NCI-H1694 (cell line): Measurements from ENCODE around the gene CFAP73.
"Not testable (repeated sequence)": the region's sequence is repeated elsewhere in the genome, so short reads cannot be mapped to it uniquely, and the experiment has no call there.

Source experiments
- DNase-seq: peaks from one replicate; lab custom pipeline; 2025; lab: John Stamatoyannopoulos, UW

Gene CFAP73

DNA sequence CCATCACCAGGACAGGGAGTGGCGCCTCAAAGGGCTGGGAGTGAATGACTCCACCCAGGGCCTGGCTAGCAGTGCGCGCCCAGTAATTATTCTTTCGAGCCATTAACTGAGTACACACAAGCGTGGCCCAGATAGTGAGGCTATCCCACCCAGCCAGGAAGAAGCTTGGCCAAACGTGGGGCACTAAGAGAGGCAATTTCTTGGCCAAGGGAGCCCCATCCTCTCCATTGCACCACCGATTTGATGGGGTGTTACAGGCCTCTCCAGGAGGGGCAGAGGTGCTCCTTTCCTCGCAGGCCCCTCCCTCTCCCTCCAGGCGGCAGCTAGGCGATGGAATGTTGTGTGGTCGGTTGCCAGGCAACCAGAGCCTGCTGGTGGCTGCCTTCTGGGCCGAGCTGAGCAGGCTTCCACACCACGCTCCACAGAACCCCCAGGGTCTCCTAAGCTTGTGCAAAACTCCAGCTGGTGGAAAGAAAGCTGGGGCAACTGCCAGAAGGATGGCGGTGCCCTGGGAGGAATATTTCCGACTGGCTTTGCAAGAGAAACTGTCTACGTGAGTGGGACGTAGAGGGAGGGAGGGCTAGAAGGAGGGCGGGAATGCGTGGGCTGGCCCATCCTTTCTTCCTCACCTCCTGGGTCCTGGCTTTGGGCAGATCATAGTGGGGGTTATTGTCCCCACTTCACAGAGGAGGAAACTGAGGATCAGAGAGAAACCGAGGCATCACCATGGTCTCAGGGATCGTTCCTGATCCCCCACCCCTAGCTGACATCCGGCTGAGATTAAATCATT, at the start of gene CFAP73:
CFAP73 (plus strand) TSS at position 364 of the 790 bp plus-strand sequence; CDS start at position 498, 134 bp downstream.
- peak; percentile 69 for DNase-seq

DNA sequence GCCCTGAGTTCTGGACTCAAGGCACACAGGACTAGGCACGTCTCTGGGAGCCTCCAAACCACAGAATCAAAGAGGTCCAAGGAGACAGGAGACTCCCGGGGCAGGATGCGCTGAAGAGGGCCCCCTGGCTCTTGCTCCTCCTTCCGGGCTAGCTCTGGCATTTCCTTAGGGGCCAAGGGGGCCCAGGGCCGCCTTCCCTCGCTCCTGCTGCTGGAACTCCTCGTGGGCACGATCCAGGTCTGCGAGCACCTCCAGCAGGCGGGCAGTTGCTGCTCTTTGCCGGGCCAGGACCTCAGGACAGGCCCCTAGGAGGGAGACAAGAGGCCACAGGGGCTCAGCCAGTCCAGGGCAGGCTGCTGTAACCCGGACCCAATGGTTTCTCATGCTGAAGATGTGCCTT, 49.8 kb upstream of the CFAP73 start:
- DNase-seq: no peak

GRCh38 chr12:113101751-113102150, 47.8 kb upstream of the CFAP73 start:
- no peak for DNase-seq

GRCh38 chr12:113102811-113103210, 46.7 kb upstream of the CFAP73 start:
- DNase-seq: no peak

- no peak for DNase-seq
Observed at GRCh38 chr12:113103756-113104450, 45.6 kb upstream of the CFAP73 start.

GRCh38 chr12:113104953-113105510, 44.5 kb upstream of the CFAP73 start:
- no peak for DNase-seq

- no peak for DNase-seq
Observed at GRCh38 chr12:113105606-113106271, 43.8 kb upstream of the CFAP73 start.

DNA sequence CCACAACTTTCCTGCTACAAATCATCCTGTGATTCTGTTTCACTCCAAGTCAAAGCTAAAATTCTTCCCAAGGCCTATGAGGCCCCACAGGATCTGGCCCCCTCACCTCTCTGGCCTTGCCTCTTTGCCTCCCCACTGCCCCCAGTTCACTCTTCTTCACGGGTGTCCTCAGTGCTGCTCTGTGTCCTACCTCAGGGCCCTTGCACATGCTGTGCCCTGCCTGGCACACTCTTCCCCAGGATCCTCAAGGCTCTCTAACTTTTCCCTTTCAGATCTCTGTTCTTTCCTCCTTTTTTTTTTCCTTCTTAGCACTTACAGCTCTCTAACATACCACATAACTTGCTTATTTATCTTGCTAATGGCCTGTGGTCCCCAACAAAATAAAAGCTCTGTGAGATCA, 43.2 kb upstream of the CFAP73 start:
- no peak for DNase-seq

DNA sequence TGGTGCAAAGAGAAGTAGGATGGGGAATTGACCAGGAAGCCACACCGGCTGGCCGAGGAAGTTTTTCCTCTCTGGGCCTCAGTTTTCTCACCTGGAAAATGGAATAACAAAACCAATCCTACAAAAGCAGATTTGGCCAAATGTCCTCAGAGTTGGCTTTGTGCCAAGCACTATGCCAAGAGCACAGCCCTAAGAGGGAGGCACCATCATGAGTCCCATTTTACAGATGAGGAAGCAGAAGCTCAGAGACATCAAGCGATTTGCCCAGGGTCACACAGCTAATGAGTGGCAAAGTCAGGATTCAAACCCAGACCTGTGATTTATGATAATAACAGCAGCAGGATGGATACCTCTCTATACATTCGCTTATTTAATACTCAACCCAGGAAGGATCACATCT, 41.2 kb upstream of the CFAP73 start:
- DNase-seq: no peak

- DNase-seq: no peak
Observed at GRCh38 chr12:113109360-113109759, 40.2 kb upstream of the CFAP73 start.

DNA sequence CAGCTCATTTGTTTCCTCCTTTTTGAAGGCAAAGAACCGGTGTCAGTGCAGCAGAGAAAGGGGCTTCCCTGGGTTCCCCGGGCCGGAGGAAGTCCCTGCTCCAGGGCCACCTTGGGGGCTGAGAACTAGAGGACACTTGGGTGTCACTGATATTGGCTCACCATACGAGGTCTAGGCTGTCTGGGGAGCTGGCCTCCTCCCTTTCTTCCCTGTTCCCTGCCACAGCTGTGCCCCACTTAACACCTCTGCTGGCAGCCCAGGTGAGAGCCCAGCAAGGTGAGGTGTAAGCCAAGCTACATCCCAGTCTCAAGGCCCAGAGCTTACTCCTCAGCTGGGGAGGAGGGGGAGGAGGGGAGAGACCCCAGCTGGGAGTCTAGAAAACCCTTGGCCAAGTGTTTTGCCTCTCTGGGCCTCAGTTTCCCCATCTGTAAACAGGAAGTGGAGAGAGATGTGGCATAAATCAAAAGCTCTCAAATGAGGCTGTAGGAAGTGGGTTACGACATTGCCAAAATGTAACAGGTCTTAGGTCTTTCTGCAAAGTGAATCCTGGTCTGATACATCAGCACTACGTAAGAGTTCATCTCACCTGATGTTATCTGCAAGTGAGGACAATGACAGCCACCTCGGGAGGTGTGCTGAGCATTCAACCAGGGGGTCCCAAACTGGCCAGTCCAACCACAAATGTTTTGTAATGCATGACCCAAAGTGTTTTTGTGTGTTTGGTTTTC, 39.5 kb upstream of the CFAP73 start:
- DNase-seq: no peak

DNA sequence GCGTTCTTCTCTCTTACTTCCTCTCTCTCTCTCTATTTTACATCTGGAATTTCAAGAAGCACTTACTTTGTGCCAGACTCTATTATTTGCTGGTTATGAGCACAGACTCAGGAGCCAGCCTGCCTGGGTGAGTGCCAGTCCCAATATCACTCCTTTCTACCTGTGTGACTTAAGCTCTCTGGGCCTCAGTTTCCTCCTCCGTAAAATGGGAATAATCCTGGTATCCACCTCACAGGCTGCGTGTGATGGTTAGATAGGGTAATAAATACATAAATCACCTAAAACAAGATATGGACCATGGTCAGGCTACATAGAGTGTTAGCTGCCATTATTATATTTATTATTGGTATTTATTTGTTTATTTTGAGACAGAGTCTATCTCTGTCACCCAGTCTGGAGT, 38.3 kb upstream of the CFAP73 start:
- no peak for DNase-seq

DNA sequence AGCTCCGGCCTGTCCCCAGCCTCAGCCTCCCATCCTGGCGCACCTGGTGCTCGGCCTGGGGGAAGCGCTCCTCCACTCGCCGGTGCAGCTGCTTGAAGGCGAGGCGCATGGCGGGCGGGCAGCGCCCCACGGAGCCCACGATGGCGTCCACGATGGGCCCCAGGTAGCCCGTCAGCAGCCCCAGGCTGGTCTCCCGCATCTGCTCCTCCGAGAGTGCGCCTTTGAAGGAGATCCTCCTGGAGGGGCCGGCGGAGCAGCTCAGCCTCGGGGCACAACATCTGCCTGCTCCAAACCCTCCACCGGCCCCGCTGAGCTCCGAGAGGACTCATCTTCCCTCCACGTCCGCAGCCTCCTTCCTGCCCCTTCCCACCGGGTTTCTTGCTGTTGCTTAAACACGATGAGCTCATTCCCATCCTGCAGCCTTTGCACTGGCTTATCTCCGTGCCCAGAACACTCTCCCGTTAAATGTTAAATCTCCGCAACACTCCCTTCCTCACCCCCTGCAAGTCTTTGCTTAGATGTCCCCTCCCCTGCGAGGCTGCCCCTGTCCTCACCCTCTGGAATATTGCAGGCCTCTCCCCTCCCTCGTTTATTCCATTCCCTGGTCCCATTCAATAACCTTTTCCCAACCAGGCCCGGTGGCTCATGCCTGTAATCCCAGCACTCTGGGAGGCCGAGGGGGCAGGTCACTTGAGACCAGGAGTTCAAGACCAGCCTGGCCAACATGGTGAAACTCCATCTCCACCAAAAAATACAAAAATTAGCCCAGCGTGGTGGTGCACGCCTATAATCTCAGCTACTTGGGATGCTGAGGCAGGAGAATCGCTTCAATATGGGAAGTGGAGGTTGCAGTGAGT, 37.3 kb upstream of the CFAP73 start:
- no peak for DNase-seq

DNA sequence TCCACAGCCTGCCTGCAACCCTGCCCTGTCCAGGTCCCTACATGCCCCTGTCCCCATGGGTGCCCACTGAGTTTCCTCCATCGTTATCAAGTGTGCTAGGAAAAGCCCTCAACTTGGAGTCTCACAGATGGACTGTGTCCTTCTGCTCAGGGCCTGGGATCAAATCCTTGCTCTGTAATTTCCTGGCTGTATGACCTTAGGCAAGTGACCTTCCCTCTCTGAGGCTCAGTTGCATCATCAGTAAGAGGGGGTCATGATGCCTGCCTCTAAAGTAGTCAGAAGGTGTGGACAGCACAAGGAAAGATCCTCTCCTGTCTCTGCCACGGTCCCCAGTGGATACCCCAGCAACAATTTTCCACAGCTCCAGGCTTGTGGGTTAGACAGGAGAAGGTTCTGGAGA, 36.1 kb upstream of the CFAP73 start:
- no peak for DNase-seq

DNA sequence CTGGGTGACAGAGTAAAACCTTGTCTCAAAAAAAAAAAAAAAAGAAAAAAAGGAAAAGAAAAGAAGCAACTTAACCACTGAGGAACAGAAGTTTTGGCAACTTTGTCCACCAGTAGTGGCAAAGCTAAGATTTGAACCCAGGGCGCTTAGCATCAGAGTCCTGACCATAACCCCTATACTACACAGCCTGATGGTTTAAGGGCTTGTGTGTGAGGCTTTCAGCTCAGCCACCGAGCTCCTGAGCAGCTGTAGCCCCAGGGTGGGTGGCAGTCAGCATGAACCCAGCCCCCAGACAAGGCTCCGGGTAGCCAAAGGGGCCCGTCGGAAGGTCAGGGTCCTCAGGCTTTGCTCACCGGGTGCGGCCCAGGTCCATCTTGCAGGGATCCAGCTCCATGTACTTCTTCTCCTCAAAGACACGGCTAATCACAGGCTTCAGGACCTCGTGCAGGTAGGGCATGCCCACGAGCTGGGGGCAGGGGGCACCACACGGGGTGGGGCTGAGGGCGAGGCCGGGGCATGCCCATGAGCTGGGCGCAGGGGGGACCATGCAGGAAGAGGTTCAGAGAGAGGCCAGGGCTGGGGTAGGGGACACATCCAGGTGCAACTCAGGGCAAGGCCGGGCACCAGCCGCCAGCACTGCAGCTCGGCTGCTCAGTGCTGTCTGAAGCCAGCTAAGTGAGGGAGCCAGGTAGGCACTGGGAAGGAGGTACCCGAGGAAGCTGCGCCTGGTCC, 34.9 kb upstream of the CFAP73 start:
- DNase-seq: no peak

- DNase-seq: no peak
Observed at GRCh38 chr12:113115455-113116126, 33.9 kb upstream of the CFAP73 start.

- no peak for DNase-seq
Observed at GRCh38 chr12:113116875-113117274, 32.6 kb upstream of the CFAP73 start.

DNA sequence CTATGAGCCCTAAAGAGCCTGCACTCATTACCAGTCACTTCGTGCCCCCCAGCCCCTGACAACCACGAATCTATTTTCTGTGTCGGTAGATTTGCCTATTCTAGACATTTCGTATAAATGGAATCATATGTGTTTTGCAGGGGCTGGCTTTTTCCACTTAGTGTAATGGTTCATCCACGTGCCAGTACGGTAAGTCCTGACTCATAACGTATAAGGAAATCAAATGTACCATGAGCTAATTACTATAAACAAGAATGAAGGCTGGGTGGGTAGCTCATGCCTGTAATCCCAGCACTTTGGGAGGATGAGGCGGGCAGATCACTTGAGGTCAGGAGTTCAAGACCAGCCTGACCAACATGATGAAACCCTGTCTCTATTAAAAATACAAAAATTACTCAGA, 31.8 kb upstream of the CFAP73 start:
- DNase-seq: not testable (repeated sequence)

DNA sequence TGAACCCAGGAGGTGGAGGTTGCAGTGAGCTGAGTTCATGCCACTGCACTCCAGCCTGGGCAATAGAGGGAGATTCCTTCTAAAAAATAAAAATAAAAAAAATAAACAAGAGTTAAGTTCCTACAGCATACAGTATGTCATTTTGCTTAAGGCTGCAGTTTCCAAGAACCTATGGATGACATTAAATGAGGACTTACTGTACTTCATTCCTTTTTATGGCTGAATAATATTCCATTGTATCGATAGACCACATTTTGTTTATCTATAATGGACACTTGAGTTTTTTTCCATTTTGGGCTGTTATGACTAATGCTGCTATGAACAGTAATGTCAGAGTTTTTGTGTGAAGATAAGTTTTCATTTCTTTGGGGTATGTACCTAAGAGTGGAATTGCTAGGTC, 31.4 kb upstream of the CFAP73 start:
- no peak for DNase-seq
